NCI-H2029 treated with DMSO at 0.1 percent for 48 hours (cell line): ENCODE measurements around the gene CARMIL1.

Experiments
- DNase-seq: peaks from one replicate; lab custom pipeline; 2025; lab: John Stamatoyannopoulos, UW

Gene CARMIL1

DNA sequence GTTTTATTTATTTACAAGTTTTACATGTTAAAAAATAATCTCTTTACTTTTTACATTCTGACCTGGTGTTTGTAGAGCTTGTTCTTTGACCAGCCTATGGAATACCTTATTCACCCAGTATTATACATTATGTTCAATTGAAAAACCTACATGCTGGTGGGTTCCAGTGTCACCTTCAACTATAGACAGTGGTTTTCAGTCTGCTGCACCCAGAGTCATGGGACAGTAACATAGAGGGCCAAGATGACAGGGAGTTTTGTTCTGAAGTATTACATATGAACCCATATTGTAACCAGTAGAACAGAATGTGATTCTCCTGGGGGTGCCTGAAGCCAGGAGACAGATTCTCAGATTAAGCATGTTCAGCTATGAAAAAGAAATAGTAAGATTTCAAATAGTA lies 233.4 kb downstream of the CARMIL1 start:
- no peak for DNase-seq

DNA sequence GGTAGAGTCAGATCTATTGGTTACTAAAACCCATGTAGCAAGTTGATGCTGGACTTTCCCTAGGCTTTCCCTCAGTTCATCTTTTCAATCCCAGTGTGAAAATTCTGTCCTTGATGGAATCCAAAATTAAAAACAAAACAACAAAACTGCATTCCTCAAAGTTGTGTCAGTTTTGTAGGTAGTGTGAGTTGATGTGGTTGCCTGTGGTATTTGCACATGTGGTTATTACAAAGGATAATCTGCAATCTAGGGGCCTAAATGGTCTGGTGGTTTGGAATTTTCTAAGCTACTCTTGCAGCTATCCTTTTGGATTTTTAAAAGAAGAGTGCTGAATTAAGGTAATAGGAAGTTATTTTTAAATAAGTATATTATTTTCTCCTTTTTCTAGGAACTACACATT lies 240.7 kb downstream of the CARMIL1 start:
- no peak for DNase-seq

DNA sequence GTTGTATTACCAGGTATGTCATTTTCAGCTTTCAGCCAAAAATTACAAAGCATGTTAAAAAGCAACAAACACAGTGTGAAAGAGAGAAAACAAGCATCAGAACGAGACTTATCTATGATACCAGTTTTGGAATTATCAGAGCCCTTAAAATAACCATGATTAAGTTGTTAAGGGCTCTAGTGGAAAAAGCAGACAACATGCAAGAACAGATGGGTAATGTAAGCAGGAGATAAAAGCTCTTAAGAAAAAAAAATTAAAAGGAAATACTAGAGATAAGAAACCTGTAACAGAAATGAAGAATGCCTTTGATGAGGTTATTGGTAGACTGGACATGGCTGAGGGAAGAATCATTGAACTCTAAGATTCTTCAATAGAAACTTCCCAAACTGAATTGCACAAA lies 245.4 kb downstream of the CARMIL1 start:
- DNase-seq: no peak

DNA sequence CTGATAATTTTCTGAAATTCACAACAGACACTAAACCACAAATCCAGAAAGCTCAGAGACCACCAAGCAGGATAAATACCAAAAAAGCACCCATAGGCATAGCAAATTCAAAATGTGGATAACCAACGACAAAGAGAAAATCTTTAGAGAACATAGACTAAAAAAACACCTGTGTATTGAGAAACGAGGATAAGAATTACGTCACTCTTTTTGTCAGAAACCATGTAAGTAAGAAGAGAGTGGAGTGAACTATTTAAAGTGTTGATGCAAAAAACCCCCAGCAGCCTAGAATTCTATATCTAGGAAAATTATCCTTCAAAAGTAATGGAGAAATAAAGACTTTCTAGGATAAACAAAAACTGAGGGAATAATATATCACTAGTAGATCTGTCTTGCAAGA lies 245.9 kb downstream of the CARMIL1 start:
- no peak for DNase-seq

DNA sequence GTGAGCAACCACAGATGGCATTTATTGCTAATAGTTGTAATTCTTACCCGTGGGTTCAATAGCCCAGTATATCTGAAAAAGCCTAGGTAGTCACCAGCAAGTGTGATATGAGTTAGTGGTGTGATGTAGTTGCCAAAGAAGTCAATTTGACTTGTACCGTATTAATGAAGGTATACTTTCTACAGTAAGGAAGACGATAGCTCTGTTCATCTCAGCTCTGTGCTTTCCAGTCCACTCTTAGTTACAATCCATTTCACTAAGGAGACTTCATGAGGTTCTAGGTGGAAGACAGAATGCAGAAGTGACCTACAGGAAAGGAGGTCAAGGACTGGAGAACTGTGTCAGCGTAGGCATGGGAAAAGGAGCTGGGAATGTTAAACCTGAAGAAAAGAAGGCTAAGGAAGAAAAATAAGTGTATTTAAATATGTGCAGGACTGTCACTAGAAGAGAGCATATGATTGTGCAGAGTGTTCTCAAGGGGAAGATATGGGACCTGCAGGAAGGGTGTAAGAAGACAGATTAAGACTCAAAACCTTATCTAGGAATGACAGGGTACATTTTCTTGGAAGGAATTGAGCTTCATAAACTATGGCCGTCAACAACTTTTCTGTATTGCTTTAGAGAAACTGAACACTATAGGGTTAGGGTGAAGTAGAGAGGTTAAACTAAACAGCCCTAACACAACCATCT lies 255.9 kb downstream of the CARMIL1 start:
- no peak for DNase-seq

DNA sequence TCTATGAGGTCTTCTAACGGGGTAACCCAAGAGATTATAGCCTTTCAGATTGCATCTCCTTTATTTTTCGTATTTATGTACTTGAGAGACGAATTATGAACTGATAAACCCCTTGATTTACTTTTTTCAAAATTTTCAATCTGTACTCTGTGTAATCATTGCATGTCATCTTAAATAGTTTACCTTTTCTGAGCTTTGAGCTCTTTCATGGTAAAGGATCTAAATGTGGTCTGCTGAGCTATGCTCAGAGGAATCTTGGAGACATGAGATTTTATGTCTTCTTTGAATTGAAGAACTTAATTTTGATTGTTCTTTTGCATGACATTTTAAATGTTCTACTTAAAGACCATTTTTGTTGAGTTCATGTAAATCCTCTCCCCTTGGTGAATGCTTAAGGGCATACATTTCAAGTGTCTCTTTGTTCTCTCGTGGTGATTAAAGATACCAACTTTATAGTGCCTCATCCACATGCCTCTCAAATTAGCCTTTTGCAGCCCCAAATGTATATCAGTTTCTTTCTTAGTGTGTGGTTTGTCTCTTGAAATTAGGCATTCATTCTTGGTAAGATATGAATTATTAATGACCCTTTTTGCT lies 256.6 kb downstream of the CARMIL1 start:
- DNase-seq: no peak

DNA sequence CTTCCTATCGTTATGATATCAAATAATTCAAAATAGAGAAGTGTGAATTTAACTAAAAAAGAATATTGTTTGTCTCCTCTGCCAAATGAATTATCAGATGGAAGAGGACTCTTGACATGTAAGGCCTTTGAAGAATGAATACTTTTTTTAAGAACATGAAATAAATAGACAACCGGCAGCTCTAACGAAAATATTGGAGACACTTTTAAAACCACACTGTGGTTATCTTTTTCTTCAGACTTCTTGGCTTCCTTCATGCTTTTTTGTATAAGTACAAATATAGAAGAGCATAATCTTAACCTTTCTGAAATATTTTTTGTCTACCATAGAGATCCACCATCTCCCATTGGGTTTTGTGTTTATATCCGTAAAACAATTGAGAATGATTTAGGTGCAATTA lies 257.6 kb downstream of the CARMIL1 start:
- no peak for DNase-seq

DNA sequence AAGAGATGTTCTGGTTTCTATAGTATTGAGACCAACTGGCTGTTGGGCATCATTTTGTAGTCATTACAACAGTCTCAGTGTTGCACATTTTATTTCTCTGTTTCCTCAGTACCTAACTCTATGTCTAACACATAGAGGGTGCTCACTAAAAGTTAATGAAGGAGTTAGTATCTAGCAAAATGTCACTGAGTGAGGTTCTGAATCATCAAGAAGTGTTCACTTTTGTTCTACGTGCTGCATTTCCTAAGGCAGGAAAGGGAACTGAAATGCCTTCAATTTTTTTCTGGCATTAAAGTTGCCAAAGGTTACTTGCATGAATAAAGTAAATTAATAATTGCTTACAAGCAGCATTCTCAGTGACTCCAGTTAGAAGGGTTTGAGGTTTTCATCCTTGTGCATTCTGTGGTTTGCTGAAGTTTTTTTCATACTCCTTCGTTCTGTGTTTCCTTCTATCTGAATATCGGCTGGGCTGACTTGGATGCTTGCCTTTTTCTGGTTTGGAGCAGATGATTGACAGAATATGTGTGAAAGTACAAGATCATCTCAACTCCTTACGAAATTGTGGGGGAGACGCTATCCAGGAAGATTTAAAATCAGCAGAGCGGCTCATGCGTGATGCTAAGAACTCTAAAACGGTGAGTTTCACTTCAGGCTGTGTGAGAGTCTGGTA lies 258.3 kb downstream of the CARMIL1 start:
- DNase-seq: no peak

DNA sequence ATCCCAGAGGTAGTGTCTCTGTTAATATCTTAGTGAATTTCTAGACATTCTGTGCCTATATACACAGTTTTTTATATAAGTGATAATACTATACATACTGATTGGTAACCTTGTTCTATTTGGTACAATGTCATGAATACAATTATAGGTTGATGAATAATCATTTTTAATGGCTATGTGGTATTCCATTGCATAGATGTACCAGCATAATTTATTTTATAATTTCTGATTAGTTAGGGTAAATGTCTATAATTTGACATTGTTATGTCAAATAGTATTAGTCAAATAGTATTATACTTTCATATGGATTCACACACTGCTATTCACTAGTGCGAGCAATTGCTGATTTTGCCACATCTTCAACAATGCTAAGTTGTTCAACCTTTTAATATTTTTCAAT lies 262.1 kb downstream of the CARMIL1 start:
- no peak for DNase-seq

DNA sequence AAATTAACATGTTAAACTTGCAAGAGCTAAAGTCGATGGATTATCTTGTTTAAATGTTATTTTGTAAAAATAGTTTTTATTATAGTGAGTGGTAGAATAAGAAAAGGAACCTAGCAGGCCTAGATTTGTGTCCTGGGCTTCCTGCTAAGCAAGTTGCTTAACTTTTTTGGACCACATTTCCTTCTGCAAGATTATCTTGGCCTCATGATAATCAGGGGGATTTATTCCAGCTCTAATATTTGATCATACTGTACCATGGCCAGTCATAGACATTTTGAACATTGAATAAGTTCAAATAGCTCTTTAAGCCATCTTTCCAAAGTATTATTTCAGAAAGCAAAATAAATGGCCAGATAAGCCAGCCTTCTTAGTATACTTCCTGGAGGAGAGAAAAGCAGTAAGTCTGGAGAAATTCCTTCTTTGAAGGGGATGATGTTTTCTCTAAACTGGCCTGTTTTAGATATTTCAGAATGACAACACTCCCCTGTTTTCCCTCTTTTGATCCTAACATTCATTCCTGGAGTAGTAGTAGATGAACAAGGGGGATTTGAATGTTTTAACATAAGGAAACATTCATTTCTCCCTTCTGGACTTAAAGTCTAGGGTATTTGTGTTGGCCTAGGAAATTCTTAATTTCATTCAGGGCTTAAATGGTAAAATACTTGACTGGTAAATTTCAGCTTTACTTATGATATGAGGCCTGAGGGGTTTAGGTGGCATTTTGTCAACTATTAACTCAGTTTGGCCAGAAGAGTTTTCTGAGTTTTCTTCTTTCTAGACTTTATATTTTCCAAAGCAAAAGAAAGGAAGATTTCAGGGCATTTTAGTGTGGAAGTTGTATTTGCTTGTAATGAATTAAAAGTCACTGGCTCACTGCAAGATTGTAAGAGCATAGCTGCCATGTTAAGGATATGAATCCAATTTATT lies 264.1 kb downstream of the CARMIL1 start:
- DNase-seq: no peak

DNA sequence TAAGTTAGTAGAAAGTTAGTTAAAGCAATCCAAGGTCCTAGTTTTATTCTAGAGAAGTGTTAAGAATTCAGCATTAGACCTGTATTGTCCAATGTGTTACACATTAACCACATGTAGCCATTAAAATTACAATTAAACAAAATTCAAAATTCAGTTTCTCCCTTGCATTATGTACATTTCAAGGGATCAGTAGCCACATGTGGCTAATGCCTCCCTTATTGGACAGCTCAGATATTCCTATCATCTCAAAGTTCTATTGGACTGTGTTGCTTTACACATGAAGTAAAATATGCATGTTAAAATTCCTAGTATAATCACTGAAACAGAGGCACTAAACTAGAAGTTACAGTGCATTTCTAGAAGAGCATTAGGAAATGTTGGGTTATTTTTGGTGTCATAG lies 265.7 kb downstream of the CARMIL1 start:
- no peak for DNase-seq

DNA sequence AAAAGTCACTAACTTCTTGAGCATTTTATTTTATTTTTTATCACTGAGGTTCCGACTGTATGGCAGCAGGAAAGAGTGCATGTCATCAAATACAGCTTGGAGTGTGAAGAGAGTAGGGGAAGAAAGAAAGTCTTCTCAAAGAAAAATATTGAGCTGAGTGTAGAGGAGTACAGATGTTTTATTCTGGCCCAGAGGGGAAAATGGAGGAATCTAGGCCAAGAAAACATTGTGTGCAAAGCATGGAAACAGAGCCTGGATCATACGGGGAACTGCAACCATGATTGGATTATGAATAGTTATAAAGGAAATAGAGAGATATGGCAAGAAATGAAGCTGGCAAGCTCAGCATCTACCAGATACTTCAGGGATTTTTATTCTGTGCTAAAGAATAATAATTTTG lies 268.6 kb downstream of the CARMIL1 start:
- DNase-seq: no peak

DNA sequence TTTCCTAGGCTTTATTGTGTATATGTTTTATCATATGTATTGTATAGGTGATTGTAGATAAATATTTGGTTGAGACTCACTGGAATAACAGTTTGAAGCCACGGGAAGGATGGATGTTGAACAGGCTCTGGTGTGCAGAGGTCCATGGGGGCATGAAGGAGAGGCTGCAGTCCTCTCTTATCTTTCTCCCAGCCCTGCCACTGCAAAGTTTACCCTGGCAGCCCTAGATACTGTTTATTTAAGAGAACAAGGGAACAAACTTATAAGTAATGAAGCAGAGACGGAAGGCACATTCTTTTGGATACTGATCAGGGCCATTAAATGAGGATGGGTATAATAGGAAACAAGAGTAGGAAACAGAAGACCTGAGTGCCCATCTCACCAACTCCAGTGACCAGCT lies 269.3 kb downstream of the CARMIL1 start:
- no peak for DNase-seq

DNA sequence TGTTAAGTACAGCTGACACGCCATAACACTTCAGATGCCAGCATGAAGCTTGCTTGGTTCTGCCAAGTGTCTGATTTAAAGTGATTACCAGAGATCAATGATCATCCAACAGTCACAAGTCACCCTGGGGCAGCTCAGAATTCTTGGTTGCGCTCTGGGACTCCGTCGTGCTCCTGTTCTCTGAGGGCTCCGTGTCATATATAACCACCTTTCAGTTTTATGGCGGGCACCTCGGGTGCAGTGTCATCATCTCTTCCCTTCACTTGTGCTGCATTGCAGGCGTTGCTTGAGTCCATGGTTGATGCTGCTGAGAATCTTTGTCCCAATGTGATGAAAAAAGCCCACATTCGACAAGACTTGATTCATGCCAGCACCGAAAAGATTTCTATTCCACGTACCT lies 271.5 kb downstream of the CARMIL1 start:
- DNase-seq: no peak

DNA sequence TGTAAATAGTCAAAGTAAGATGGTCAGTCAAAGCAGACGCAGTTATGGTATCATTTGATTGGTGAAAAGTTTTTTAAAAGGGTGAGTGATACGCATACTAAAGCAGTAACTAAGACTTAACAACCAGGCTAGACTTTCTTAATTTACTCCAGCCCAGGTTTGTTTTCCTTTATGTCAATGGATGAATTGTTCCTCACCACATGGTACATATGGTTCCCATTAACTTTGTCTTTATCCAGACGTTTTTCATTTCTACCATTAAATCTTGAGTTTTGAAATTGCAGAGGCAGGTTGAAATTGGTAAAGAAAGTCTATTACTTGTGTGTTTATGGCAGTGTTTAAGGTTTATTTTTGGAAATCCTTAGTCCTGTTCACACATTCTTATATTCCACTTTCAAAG lies 274.3 kb downstream of the CARMIL1 start:
- DNase-seq: no peak

DNA sequence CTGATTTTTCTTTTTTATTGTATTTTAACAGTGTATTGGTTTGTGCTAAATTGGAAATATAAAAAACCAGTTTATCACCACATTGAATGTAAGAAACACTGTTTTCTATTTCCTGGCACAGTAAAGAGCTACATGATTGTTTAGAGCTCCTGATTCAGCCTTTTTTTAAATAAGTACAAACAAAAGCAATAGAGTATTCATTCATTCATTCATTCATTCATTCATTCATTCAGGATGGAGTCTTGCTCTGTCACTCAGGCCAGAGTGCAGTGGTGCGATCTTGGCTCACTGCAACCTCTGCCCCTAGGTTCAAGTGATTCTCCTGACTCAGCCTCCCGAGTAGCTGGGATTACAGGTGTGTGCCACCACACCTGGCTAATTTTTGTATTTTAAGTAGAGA lies 276.0 kb downstream of the CARMIL1 start:
- DNase-seq: no peak

DNA sequence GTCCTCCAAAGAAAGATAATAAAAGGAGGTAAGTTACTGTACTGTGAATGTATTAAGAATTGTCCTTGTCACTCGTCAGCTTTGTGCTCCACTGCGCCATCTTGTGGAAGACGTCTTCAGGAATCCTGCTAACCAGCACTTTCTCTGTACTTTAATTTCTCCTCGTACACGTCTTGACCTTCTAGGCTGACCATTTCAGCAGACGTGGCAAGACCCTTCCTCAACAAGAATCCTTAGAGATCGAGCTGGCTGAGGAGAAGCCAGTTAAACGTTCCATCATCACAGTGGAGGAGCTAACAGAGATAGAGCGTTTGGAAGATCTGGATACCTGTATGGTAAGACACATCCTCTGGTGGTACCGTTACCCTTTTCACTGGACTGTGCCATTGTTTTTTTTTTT lies 277.3 kb downstream of the CARMIL1 start:
- DNase-seq: peak; percentile 53

DNA sequence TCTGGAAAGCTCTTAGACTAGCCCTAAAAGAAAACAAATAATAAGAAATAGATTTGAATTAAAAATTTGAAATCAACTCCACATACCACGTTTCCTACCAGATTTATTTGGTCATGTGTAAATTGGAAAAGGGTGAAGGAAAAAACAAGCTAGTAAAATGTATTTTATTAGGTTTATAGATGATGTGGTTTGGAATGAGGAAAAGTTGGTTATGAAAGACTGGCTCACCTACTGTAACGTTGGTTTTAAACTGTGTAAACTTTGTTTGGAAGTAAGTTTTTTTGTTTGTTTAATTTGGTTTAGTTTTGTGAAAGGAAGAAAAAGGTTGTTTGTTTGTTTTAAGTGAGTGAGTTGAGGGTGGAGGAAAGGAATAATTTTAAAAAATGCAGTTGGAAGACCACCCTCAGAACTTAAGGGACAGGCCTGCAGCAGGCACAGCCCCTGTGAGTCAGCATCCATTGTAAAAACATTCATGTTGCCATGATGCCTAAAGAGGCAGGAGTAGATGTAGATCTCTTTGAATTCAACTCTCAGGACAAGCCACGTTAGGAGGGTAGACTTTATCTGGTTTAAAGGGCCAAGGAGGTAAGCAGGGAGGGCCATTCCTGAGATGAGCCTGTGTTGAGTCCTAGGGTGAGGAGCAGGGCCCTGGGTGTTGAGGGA lies 279.1 kb downstream of the CARMIL1 start:
- DNase-seq: no peak

DNA sequence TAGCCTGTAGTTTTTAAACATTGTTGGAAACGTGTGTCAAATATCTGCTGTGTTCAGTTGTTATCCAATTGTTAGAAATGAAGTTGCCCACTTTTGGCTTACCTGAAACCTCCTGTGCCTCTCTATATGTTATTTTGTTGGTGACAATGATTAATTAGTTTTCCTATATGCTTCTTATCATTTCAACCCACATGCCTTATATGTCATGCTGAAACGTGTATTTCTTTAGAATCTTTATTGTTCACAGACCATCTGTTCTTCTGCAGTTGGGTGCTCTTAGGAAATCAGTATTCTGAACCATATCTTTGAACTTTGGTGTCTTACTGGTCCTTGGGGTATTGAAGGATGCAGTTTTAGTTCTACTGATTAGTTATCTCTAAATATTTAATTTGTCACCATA lies 281.7 kb downstream of the CARMIL1 start:
- no peak for DNase-seq

DNA sequence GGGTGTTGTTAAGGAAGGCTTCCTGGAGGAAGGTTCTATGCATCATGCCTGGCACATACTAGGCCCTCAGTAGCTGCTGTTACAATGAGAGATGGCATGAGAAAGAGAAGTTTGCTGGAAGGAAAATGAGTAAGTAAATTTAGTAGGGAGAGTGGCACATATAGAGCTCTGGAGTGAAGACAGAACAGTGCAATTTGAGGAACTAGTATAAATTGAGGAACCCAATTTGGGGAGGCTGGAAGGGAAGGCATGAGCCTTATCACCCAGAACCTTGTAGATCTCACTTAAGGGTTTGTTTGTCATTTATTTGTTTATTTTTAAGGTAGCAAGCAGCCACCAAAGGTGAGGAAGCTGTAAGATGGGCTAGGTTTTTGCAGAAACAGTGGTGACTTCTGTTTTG lies 285.8 kb downstream of the CARMIL1 start:
- no peak for DNase-seq

DNA sequence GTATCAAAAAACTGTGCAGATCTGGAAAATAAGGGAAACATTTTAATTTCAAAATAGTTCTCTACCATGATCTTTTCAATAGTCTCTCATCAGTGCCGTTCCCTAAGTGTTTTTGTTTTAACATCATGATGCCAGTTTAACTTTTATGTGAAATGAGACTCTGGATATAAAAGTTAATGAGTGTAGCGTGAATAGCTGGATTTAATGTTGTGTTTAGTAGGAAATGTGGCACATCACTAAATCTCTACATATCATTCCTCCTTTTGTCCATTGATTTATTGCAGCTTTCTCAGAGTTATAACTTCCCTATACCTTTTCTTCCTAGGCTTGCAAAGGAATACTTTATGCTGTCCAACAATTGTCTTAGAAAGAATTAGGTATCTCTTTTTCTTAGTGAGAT lies 291.4 kb downstream of the CARMIL1 start:
- DNase-seq: no peak

DNA sequence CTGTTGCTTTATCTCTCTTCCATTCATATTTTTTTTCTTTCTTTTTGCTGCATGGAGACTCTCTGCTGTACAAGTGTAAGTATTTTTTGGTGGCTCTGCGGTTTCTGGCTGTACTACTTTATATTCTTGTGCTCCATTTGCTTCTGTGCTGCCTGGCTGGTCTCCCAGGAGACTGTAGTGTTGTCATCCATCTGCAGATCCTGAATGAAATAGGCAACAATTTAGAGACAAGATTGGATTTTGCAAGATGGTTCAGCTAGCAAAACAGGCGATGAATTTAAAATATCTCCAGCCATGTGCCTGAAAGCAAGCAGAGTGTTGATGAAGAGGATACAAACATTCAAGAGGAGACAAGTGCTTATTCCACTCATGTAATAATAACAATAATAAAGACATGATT lies 297.7 kb downstream of the CARMIL1 start:
- DNase-seq: no peak
